ENCODE results near the gene ILK.

ILK gene

GRCh38 chr11:6621711-6622211 lies 18.2 kb downstream of the ILK start:
- DNase-seq (ENCODE audit: low read depth in 3 of 3), result no peak

- DNase-seq (ENCODE audit: low read depth in 3 of 3), result no peak
Observed at GRCh38 chr11:6622261-6623171, 18.9 kb downstream of the ILK start.

- DNase-seq (ENCODE audit: low read depth in 3 of 3), result no peak
Observed at GRCh38 chr11:6623391-6624363, 20.1 kb downstream of the ILK start.

GRCh38 chr11:6625156-6625831 lies 21.7 kb downstream of the ILK start:
- no peak for DNase-seq (ENCODE audit: low read depth in 3 of 3)

GRCh38 chr11:6625832-6626420 lies 22.4 kb downstream of the ILK start:
- no peak for DNase-seq (ENCODE audit: low read depth in 3 of 3)

- DNase-seq (ENCODE audit: low read depth in 3 of 3), result no peak
Observed at GRCh38 chr11:6626971-6627761, 23.6 kb downstream of the ILK start.

- no peak for DNase-seq (ENCODE audit: low read depth in 3 of 3)
Observed at GRCh38 chr11:6627762-6628241, 24.2 kb downstream of the ILK start.

- no peak for DNase-seq (ENCODE audit: low read depth in 3 of 3)
Observed at GRCh38 chr11:6628526-6628925, 25.0 kb downstream of the ILK start.

GRCh38 chr11:6629573-6629891 lies 26.0 kb downstream of the ILK start:
- no peak for DNase-seq (ENCODE audit: low read depth in 3 of 3)

- no peak for DNase-seq (ENCODE audit: low read depth in 3 of 3)
Observed at GRCh38 chr11:6629892-6630631, 26.5 kb downstream of the ILK start.

GRCh38 chr11:6630632-6631291 lies 27.2 kb downstream of the ILK start:
- DNase-seq (ENCODE audit: low read depth in 3 of 3), result no peak

GRCh38 chr11:6631361-6631890 lies 27.9 kb downstream of the ILK start:
- DNase-seq (ENCODE audit: low read depth in 3 of 3), result no peak

- no peak for DNase-seq (ENCODE audit: low read depth in 3 of 3)
Observed at GRCh38 chr11:6632116-6633073, 28.8 kb downstream of the ILK start.

GRCh38 chr11:6633422-6634408 lies 30.1 kb downstream of the ILK start:
- DNase-seq (ENCODE audit: low read depth in 3 of 3), result no peak

GRCh38 chr11:6634534-6634933 lies 31.0 kb downstream of the ILK start:
- DNase-seq (ENCODE audit: low read depth in 3 of 3), result no peak

GRCh38 chr11:6635082-6635932 lies 31.7 kb downstream of the ILK start:
- DNase-seq (ENCODE audit: low read depth in 3 of 3), result no peak

Measured in stimulated activated CD4-positive, alpha-beta T cell treated with anti-CD3 and anti-CD28 coated beads, TNF-alpha, amount 100 ng/mL, for 4 hours (primary cell).